Stimulated activated CD8-positive, alpha-beta memory T cell treated with anti-CD3 and anti-CD28 coated beads, Interleukin-4, amount 100 ng/mL, for 48 hours (primary cell): ENCODE data around the gene RIT2.
"Not testable (repeated sequence)": the region's sequence is repeated elsewhere in the genome, so short reads cannot be mapped to it uniquely, and the experiment has no call there.

Experiments used
- DNase-seq: peaks from one replicate; pipeline ENCODE4 v3.0.0-alpha.2; 2020

Gene RIT2

DNA sequence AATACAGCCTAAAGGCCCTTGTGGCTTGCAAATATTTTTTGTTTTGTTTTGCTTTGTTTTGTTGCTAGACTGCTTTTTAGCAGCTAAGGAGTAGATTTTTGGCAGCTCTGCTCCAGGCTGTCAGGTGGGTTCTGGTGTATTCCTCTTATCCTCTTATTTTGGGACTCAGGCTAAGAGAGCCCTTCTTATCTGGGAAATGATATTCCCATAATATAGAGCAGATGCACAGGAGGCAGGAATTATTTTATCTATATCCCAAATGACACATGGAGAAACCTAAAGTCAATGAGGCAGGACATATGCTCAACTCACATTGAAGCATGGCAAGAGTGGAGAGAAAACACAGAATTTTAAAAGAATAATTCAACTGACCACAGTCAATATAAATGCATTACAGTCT lies 369.6 kb downstream of the RIT2 start:
- no peak for DNase-seq

DNA sequence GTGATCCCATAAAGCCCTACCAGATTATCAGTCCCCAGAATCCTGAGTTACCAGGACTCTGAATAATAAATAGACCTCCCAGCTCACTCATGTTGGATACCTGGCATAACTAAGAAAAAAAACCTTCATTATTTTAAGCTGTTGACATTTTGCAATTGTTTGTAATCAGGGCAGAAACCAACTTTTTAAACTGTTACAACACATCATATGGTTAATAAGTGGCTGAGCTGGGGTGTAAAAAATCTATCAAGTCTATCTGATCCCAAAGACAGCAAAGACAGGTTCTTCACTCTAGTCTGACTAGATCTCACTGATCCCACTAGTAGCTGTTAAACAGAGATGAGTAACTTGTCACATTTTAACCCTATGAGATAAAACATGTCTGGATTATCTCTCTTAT lies 370.3 kb downstream of the RIT2 start:
- no peak for DNase-seq

DNA sequence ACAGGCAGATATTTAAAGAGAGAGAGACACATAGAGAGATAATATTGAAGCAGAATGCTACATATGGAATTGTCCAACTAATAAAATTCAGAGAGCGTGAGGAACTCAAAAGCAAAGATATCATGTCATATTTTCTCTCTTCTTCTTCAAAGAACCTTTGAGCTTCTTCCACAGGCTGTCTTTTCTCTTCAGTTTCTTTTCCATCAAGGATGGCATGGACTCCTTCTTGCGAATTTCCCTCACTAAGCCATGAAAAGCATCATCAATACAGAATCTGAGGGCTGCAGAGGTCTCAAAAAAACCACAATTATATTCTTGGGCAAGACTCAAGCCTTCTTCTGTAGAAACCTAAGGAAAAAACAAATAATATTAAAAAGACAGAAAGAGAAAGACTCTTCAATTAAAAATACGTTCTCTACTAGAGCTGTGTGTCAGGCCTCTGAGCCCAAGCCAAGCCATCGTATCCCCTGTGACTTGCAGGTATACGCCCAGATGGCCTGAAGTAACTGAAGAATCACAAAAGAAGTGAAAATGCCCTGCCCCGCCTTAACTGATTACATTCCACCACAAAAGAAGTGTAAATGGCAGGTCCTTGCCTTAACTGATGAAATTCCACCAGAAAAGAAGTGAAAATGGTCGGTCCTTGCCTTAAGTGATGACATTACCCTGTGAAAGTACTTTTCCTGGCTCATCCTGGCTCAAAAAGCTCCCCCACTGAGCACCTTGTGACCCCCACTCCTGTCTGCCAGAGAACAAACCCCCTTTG lies 371.9 kb downstream of the RIT2 start:
- DNase-seq = no peak

DNA sequence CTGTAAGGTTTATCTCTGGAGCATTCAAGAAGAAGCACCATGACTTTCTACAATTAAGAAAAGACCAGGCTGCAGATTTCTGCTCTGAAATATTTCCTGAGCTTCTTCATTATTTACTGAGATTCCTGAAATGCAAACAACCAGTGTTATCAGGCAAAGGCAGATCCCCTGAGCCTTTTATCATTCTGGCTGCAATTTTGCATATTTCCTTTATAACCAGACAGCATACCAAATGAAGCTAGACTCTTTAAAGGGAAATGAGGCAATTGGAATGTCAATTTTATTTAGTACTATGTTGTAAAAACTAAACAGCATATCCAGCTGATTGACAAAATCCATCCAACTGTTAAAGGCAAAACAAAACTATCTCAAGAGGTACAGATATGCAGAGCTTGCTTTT lies 372.5 kb downstream of the RIT2 start:
- no peak for DNase-seq

DNA sequence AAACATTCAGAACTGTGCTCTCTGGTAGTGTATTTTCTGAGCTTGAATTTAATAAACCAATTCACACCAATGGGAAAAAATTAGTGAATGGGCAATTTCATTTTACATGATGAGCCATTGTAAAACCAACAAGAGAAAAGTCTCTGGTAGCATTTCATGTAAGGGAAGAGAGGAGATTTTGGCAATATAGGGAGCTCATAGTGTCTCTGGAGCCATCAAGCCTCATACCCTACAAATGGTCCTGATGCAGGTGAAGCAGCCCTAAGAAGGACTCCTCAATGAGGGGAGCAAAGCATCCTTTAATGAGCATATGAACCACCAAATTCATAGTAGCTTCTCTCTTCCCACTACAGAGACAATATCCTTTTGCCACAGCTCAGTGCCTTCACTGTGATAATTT lies 373.0 kb downstream of the RIT2 start:
- no peak for DNase-seq

DNA sequence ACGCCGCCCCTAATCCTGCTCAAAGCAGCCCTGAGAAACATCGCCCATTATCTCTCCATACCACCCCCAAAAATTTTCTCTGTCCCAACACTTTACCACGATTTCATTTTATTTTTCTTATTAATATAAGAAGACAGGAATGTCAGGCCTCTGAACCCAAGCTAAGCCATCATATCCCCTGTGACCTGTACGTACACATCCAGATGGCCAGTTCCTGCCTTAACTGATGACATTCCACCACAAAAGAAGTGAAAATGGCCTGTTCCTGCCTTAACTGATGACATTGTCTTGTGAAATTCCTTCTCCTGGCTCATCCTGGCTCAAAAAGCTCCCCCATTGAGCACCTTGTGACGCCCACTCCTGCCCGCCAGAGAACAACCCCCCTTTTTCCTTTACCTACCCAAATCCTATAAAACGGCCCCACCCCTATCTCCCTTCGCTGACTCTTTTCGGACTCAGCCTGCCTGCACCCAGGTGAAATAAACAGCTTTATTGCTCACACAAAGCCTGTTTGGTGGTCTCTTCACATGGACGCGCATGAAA lies 373.6 kb downstream of the RIT2 start:
- not testable (repeated sequence) for DNase-seq

DNA sequence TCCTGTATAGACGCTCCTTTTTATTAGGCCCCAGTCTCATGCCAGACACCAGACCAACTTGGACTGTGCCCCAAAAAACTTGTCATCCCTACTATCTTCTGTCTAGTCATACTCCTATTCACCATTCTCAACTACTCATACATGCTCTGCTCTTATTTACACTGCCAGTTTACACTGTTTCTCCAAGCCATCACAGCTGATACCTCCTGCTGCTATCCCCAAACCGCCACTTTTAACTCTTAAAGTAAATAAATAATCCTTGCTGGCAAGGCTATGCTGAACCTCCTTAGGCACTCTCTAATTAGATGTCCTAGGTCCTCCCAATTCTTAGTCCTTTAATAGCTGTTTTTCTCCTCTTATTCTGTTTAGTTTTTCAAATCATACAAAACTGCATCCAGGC lies 374.2 kb downstream of the RIT2 start:
- DNase-seq = not testable (repeated sequence)

DNA sequence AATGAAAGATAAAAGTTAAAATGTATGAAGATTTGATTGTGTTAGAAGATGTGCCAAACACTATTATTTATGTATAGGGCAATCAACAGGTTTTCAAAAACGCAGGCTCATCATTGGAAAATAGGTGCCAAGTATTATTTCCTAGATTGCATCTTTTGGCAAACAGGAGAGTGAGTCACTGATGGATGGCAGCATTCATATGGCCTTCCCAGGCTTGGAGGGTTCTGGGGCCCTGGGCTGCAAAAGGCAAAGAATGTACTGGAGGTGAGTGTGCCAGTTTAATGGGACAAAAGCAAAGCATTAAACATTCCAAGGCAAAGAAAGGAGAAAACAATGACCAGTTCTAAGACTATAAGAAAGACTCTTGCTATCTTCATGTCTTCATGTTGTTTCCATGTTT lies 379.4 kb downstream of the RIT2 start:
- no peak for DNase-seq

DNA sequence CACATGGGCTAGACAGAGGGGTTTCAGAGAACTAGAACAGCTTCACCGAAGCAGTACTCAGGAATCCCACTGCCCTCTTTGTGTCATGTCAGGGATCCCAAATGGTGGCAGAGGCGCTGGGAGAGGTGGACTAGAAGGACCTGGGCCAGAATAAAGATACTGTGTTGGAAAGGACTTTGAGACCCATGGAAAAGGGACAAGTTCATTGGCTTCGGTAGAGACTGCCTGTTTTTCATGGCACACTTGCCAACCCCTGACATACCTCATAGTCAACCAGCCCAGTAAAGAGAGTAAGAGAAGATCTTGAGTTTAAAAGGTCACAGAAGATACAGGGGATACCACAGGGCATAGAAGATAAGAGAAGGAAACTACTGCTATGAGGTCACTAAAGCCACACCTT lies 381.0 kb downstream of the RIT2 start:
- no peak for DNase-seq

DNA sequence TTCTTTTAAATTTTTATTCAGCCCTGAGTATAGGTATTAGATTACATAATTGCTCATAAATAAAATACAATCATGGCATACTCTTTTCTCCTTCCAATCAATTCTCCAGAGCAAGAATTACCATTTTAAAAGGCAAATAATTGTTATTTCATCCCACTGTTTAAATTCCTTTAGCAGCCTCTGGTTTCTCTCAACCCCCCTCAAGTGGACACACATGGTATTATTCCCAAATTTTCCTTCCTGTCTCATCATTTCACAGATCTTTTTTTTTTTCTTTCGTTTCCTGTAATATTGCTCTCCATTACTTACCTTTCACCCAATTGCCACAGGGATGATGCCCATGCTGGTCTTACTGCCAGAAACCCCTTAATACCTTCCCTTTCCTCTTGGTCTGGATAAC lies 385.2 kb downstream of the RIT2 start:
- no peak for DNase-seq

DNA sequence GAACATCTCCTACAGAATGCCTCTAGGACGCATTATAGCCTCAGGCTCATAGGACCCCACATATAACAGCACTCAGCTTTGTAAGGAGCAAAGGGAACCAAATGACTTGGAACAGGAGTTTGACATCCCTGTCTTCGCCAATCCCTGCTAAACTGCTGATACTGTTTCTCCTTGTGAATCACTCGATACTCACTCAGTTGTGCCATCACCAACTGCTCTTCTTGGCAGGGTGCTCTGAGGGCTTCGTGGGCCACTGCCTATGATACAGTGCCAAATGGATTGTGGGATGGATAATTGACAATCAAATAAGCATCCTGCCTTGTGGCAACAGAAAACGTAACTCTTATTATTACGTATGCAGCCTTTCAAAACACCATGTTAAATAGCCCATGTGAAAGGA lies 396.3 kb downstream of the RIT2 start:
- DNase-seq = no peak

DNA sequence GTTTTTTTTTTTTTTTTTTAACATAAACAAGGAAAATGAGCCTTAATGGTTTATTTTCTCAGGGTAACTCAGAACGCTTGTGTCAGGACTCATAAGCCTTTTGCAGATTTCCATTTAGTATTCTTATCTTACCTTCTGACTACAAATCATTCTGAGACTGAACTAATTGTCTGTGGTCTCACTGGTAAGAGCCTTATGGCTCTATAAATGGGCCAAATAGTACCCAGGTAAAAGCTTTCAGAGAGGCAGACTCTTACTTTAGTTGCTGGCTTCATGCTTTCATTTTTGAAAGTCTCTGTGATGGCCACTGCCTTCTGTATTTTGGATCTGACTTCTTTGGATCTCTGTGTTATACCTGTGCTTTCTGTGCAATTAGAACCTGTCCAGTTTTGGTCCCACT lies 403.4 kb downstream of the RIT2 start:
- DNase-seq = no peak

DNA sequence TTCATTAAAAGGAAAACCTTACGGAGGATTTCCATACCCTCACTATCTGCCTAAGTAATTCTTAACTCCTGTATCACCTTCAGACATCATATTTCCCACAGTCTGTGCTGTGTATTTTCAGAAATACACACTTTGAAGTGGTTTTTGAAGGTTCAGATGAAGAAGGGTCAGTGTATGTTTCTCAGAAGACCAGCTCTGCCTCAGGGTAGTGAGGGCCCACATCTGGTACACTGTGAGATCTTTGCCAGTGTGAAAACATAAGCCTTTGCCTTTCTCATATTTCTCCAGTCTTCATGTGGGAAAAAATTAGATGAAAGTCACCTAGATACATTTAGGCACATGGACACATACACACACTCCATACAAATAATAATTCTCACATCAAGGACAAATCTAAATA lies 408.4 kb downstream of the RIT2 start:
- DNase-seq = no peak

DNA sequence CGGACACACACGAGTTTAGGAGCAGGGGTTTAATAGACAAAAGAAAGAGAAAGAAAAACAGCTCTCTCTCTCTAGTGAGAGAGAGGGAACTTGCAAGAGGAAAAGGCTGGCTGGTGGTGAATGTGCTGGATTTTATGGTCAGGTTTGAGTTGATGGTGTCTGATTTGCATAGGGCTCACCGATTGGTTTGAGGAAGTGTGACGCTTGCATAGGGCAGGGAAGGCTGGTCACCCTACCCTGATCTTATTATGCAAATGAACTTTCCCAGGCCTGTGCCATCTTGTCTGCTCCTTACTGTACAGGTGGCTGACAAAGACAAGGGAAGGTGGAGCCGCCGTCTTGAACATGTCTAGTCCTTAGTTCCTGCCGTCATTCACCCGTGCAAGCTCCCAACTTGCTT lies 408.9 kb downstream of the RIT2 start:
- no peak for DNase-seq

DNA sequence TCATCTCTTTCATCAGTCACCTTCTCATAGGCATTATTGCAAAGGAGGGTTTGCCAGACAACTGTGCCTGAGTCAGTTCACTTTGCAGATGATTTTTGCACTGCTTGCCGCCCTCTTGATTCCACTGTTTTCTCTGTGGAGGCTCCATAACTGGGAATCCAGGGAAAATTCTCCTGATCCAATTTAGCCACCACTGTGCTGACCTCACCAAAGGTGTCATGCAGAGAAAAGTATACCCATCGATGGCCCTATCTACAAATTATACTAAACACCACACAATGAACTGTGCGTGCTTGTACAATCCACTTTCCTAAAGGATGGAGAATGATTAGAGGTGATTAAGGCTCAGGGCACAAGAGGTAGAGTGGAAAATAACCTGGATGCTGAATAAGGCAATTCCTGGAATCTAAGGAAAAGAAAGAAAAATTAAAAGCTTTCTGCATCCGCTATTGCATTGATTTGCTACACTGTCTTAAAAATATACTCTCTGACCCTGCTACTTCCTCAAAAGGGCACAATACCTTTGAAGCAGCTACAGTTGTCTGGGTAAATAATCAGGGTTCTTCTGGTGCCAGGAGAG lies 409.4 kb downstream of the RIT2 start:
- no peak for DNase-seq
